Nephron progenitor cell (in vitro differentiated cells): ENCODE data around the gene ANKMY1.

Source experiments
- DNase-seq: peaks from one replicate; pipeline ENCODE4 v3.0.0; 2021
- H3K27ac Mint-ChIP-seq: 2 replicates; pipeline ENCODE4 v1.8.0; 2021; ENCODE audit warnings: mild to moderate bottlenecking, moderate library complexity, mixed read lengths
- H3K27me3 Mint-ChIP-seq: 2 replicates; pipeline ENCODE4 v1.8.0; 2021; ENCODE audit warnings: mild to moderate bottlenecking, low read depth, mixed read lengths; ENCODE audit not compliant: poor library complexity
- H3K36me3 Mint-ChIP-seq: 2 replicates; pipeline ENCODE4 v1.8.0; 2021; ENCODE audit warnings: low read depth, mixed read lengths
- H3K4me1 Mint-ChIP-seq: 2 replicates; pipeline ENCODE4 v1.8.0; 2021; ENCODE audit warnings: mixed read lengths
- H3K4me3 Mint-ChIP-seq: 2 replicates; pipeline ENCODE4 v1.8.0; 2021; ENCODE audit warnings: mild to moderate bottlenecking, moderate library complexity, mixed read lengths
- H3K9me3 Mint-ChIP-seq: 2 replicates; pipeline ENCODE4 v1.8.0; 2021; ENCODE audit warnings: mild to moderate bottlenecking, moderate library complexity, mixed read lengths
- TF ChIP-seq, protein P1 (sequence below): fragments of 200-600 bp; sonication (generic); IDR thresholded peaks from 2 replicates; pipeline ENCODE4 v1.5.0; 2021; ENCODE audit warnings: antibody characterized with exemption

Gene ANKMY1

DNA sequence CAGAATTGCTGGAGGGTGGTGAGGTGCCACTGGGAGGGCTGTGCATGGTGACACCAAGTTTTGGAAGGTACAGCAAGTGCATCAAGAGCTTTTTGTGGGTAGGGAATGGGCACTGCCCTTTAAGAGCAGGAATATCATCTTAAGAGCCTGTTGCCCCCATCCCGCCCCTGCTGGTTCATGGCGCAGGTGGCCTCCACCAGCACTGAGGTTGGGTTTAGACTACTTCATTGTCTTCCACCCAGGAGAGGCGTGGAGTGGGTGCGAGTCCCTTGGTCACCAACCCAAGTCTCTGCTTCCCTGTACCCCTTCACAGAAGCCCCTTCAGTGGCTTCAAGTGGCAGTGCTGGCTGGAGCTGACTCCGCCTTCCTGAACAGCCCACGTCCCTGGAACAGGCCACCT lies 18.2 kb upstream of the ANKMY1 start:
- no peak for DNase-seq
- peaks cover 7% of the 10 kb centered on the region for H3K4me1 Mint-ChIP-seq
- H3K27ac Mint-ChIP-seq, result peak overlapping the region; percentile 32
- H3K9me3 Mint-ChIP-seq, result peaks cover 4% of the 10 kb centered on the region
- TF ChIP-seq, protein P1, sequence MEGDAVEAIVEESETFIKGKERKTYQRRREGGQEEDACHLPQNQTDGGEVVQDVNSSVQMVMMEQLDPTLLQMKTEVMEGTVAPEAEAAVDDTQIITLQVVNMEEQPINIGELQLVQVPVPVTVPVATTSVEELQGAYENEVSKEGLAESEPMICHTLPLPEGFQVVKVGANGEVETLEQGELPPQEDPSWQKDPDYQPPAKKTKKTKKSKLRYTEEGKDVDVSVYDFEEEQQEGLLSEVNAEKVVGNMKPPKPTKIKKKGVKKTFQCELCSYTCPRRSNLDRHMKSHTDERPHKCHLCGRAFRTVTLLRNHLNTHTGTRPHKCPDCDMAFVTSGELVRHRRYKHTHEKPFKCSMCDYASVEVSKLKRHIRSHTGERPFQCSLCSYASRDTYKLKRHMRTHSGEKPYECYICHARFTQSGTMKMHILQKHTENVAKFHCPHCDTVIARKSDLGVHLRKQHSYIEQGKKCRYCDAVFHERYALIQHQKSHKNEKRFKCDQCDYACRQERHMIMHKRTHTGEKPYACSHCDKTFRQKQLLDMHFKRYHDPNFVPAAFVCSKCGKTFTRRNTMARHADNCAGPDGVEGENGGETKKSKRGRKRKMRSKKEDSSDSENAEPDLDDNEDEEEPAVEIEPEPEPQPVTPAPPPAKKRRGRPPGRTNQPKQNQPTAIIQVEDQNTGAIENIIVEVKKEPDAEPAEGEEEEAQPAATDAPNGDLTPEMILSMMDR, result no peak
- H3K36me3 Mint-ChIP-seq, result peaks cover 12% of the 10 kb centered on the region
- H3K4me3 Mint-ChIP-seq, result no peak overlapping the region
- no peaks in the 10 kb centered on the region for H3K27me3 Mint-ChIP-seq

DNA sequence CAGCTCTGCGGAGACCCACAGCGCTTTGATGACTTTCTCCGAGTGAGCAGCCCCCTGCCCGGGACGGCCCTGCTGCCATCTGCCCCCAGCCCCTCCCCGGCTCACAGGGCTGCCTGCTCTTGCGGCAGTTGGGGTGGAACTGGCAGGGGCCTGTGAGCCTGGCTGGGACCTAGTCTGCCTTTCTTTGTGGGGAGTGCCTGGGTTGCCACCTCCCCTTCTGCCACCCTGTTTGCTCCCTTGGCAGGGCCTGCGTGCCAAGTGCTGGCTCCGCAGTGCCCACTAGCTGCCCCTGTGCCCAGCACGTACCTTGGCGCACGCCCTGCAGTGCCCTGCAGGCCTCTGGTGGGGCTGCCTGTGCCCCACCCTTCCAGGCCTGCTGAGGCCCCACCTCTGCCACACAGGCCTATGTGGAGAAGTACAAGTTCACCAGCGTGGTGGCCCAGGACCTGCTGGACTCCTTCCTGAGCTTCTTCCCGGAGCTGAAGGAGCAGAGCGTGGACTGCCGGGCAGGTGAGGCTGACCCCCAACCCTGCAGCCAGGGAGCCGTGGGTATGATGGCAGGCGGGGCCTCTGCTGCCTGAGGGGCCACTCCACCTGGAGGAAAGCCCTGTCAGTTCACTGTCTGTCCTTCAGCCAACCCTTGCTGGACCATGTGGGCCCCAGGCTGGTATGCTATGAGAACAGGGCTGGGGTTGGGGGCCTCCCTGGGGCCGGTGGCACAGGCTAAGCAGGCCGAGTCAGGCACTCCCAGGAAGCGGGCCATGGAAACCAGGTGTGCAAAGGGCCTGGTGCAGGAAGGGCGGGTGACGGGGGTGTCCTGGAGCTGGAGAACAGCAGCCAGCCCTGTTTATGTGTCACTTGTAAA lies 17.5 kb upstream of the ANKMY1 start:
- TF ChIP-seq, protein P1, result no peak
- H3K4me3 Mint-ChIP-seq, result no peak overlapping the region
- H3K27ac Mint-ChIP-seq, result peak overlapping the region; percentile 32
- H3K9me3 Mint-ChIP-seq, result no peaks in the 10 kb centered on the region
- H3K36me3 Mint-ChIP-seq, result peaks cover 5% of the 10 kb centered on the region
- H3K27me3 Mint-ChIP-seq, result no peaks in the 10 kb centered on the region
- H3K4me1 Mint-ChIP-seq, result peaks cover 7% of the 10 kb centered on the region
- DNase-seq, result no peak

DNA sequence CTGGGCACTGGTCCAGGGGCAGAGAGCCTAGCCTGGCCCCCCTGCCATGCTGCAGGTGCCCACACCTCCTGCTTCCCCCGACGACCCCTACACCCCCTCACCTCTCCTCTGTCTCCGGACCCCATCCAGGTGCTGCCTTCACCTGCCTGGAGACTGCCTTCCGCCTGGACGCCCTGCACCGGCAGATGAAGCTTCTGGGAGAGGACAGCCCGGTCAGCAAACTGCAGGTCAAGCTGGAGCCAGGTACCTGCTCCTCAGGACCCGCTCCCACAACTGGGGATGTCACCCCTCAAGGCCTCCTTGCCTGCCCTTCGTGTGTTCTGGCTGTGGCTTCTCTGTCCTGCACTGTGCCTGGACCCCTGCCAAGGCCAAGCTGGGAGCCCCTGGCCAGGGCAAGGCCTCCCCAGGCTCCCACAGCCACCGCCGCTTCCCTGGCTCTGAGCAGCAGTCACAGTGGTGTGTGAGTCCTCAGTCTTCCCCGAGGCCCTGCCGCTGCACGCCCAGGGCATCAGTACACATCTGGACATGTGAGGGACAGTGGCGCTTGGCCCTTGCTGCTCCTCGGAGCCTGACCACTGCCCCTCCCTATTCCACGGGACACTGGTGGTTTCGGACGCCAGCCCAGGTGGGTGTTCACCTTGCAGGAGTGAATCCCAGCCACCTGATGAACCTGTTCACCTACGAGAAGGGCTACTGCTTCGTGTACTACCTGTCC lies 16.8 kb upstream of the ANKMY1 start:
- no peak overlapping the region for H3K4me3 Mint-ChIP-seq
- H3K27ac Mint-ChIP-seq, result no peak overlapping the region
- peaks cover under 1% of the 10 kb centered on the region for H3K4me1 Mint-ChIP-seq
- DNase-seq, result no peak
- TF ChIP-seq, protein P1, result no peak
- peaks cover 4% of the 10 kb centered on the region for H3K27me3 Mint-ChIP-seq
- H3K36me3 Mint-ChIP-seq, result no peaks in the 10 kb centered on the region
- no peaks in the 10 kb centered on the region for H3K9me3 Mint-ChIP-seq

- no peak overlapping the region for H3K27ac Mint-ChIP-seq
- H3K9me3 Mint-ChIP-seq, result no peaks in the 10 kb centered on the region
- no peak for DNase-seq
- TF ChIP-seq, protein P1, result no peak
- H3K4me1 Mint-ChIP-seq, result peaks cover 5% of the 10 kb centered on the region
- H3K36me3 Mint-ChIP-seq, result no peaks in the 10 kb centered on the region
- no peak overlapping the region for H3K4me3 Mint-ChIP-seq
- peaks cover 8% of the 10 kb centered on the region for H3K27me3 Mint-ChIP-seq
These were observed 16.0 kb upstream of the ANKMY1 start for GRCh38 chr2:240573516-240574385.

DNA sequence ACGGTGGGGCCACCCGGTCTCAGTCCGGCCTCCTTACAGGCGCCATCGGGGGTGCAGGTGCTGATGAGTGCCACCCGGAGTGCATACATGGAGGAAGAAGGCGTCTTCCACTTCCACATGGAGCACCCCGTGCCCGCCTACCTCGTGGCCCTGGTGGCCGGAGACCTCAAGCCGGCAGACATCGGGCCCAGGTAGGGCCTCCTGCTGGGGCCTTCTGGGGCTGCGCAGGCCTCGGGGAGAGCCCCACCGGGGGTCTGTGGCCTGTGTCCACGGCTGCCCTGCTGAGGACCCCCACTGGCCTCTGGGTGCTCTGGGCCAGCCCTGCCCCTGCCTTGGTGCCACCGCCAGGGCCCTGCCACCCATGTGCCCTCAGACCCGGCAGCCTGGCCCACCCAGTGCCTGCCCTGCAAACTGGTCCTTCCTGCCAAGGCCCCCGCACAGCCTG lies 15.3 kb upstream of the ANKMY1 start:
- TF ChIP-seq, protein P1, result no peak
- peaks cover 9% of the 10 kb centered on the region for H3K27me3 Mint-ChIP-seq
- H3K9me3 Mint-ChIP-seq, result no peaks in the 10 kb centered on the region
- H3K27ac Mint-ChIP-seq, result no peak overlapping the region
- no peak overlapping the region for H3K4me3 Mint-ChIP-seq
- H3K36me3 Mint-ChIP-seq, result no peaks in the 10 kb centered on the region
- peaks cover 5% of the 10 kb centered on the region for H3K4me1 Mint-ChIP-seq
- no peak for DNase-seq
